GM19438 (cell line): ENCODE data around the gene TPP1.

ENCODE experiments used
- ATAC-seq: cut with Tn5 transposase; IDR thresholded peaks from one replicate; pipeline ENCODE4 v1.9.1; 2021; ENCODE audit warnings: low read depth; ENCODE audit not compliant: unreplicated experiment

TPP1 gene

GRCh38 chr11:6612213-6613041, 6.8 kb downstream of the TPP1 start, which contains the start of gene TAF10:
Gene TAF10, minus strand, starts transcription at chr11:6612216. Its CDS starts 27 bp downstream, at chr11:6612189.
- peak; percentile 88 for ATAC-seq

GRCh38 chr11:6611963-6612212, 7.3 kb downstream of the TPP1 start:
- no peak for ATAC-seq

- ATAC-seq = peak; percentile 7
Measured at GRCh38 chr11:6611092-6611962, 7.9 kb downstream of the TPP1 start.

GRCh38 chr11:6610591-6610990, 8.6 kb downstream of the TPP1 start:
- ATAC-seq = no peak

GRCh38 chr11:6609502-6610015, 9.7 kb downstream of the TPP1 start:
- ATAC-seq = no peak

GRCh38 chr11:6608726-6609501, 10.3 kb downstream of the TPP1 start:
- ATAC-seq = no peak

GRCh38 chr11:6608011-6608410, 11.2 kb downstream of the TPP1 start:
- no peak for ATAC-seq

GRCh38 chr11:6607190-6607795, 11.9 kb downstream of the TPP1 start:
- ATAC-seq = no peak

GRCh38 chr11:6606471-6607189, 12.6 kb downstream of the TPP1 start:
- ATAC-seq = peak; percentile 58

- ATAC-seq = no peak
Measured at GRCh38 chr11:6604790-6605189, 14.4 kb downstream of the TPP1 start.

GRCh38 chr11:6604081-6604626, 15.1 kb downstream of the TPP1 start:
- peak; percentile 49 for ATAC-seq

- ATAC-seq = peak; percentile 61
Measured at GRCh38 chr11:6603287-6604080, 15.7 kb downstream of the TPP1 start, which contains the start of the genes ILK and RRP8. Gene ILK, plus strand, starts transcription at chr11:6603774. Its CDS starts 498 bp downstream, at chr11:6604272. Gene RRP8, minus strand, starts transcription at chr11:6603616. Its CDS starts 114 bp downstream, at chr11:6603502.

- no peak for ATAC-seq
Measured at GRCh38 chr11:6602096-6602940, 16.9 kb downstream of the TPP1 start.

GRCh38 chr11:6601041-6601461, 18.2 kb downstream of the TPP1 start:
- ATAC-seq = no peak

GRCh38 chr11:6599881-6600390, 19.3 kb downstream of the TPP1 start:
- ATAC-seq = no peak

- ATAC-seq = no peak
Measured at GRCh38 chr11:6599449-6599848, 19.8 kb downstream of the TPP1 start.

- ATAC-seq = no peak
Measured at GRCh38 chr11:6598555-6598954, 20.7 kb downstream of the TPP1 start.
